Measurements from ENCODE around the gene SLC6A17.

The SLC6A17 gene

DNA sequence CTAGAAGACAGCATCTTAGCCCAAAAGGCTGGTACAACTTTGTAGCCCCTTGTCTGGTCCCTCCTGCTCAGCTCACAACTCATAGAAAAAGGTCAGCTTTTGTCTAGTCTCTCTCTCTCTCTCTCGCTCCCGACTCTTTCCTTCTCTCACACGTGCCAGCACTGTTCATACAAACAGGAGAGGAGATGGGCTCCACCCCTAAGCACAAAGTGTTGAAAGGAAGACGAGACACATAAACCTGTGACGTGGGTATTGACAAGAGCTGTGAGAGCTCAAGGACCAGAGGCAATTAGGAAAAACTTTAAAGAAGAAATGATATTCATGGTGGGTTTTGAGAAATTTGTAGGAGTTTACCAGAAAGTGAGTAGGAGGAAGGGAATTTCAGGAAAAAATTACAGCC is 36.3 kb downstream of the SLC6A17 start:
- no peak for DNase-seq (ENCODE audit: low spot score)
- TF ChIP-seq, protein P1, sequence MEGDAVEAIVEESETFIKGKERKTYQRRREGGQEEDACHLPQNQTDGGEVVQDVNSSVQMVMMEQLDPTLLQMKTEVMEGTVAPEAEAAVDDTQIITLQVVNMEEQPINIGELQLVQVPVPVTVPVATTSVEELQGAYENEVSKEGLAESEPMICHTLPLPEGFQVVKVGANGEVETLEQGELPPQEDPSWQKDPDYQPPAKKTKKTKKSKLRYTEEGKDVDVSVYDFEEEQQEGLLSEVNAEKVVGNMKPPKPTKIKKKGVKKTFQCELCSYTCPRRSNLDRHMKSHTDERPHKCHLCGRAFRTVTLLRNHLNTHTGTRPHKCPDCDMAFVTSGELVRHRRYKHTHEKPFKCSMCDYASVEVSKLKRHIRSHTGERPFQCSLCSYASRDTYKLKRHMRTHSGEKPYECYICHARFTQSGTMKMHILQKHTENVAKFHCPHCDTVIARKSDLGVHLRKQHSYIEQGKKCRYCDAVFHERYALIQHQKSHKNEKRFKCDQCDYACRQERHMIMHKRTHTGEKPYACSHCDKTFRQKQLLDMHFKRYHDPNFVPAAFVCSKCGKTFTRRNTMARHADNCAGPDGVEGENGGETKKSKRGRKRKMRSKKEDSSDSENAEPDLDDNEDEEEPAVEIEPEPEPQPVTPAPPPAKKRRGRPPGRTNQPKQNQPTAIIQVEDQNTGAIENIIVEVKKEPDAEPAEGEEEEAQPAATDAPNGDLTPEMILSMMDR (IDR thresholded peaks at IDR 0.05; ENCODE audit: extremely low read depth, missing control alignments): no peak

GRCh38 chr1:110187139-110187890 is 37.0 kb downstream of the SLC6A17 start:
- TF ChIP-seq, protein P1 (IDR thresholded peaks at IDR 0.05; ENCODE audit: extremely low read depth, missing control alignments): no peak
- DNase-seq (ENCODE audit: low spot score): no peak

DNA sequence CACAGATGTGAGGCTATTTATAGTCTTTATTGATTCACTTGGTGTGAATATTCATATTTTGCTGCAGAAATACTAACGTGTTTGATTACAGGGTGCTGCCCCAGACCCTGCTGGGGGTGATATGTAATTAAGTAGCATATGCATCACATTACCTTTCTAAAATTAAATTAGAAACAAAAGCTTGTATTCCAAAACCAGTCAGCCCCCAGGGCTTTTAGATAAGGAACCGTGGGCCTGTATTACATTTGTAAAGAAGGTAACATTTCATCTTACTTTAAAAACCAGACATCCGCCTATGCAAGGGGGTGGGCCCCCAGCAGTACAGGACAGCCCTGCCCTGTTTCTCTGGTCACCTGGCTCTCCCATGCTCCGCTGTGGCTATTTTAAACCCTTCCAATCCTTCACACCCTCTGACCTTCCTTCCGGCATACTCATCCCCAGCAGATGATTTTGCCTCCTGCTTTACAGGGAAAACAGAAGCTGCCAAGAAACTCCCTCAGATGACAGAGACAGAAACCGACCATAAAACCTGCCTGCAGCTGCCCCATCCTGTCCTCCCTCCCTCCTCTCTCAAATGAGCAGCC is 37.8 kb downstream of the SLC6A17 start:
- DNase-seq (ENCODE audit: low spot score): no peak
- TF ChIP-seq, protein P1 (IDR thresholded peaks at IDR 0.05; ENCODE audit: extremely low read depth, missing control alignments): no peak

DNA sequence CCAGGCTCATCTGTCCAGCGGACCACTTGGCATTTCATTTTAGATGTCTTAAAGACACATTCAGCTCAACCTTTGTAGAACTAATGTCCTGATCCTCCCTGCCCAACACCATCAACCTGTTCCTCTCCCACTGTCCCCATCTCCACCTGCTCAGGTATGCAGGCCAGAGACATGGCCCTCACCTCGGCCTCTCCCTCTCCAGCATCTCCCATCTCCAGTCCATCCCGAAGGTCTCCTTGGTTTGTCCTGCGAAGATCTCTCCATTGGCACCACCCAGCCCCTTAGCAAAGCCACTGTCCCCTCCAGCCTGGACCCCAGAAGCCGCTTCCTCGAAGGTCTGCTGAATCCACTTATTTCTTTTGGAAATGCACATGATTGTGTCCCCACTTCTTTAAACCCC is 38.9 kb downstream of the SLC6A17 start:
- TF ChIP-seq, protein P1 (IDR thresholded peaks at IDR 0.05; ENCODE audit: extremely low read depth, missing control alignments): no peak
- DNase-seq (ENCODE audit: low spot score): no peak

GRCh38 chr1:110190282-110190929 is 40.1 kb downstream of the SLC6A17 start:
- TF ChIP-seq, protein P1 (IDR thresholded peaks at IDR 0.05; ENCODE audit: extremely low read depth, missing control alignments): no peak
- DNase-seq (ENCODE audit: low spot score): no peak

GRCh38 chr1:110192541-110192940 is 42.2 kb downstream of the SLC6A17 start:
- TF ChIP-seq, protein P1 (IDR thresholded peaks at IDR 0.05; ENCODE audit: extremely low read depth, missing control alignments): no peak
- DNase-seq (ENCODE audit: low spot score): no peak

- DNase-seq (ENCODE audit: low spot score): no peak
- TF ChIP-seq, protein P1 (IDR thresholded peaks at IDR 0.05; ENCODE audit: extremely low read depth, missing control alignments): no peak
Measured at GRCh38 chr1:110195196-110195595, 44.9 kb downstream of the SLC6A17 start.

Data from GM20000 (cell line).